ENCODE data around the gene MRPS23. TPM values are rescaled to one million over a fixed set of nuclear protein-coding genes. Genes with fewer than 3 reads are reported as not detected.

MRPS23 gene
- total and polyA plus RNA-seq, 8 donors = 5.8 to 25.4 (median 15.2) TPM

DNA sequence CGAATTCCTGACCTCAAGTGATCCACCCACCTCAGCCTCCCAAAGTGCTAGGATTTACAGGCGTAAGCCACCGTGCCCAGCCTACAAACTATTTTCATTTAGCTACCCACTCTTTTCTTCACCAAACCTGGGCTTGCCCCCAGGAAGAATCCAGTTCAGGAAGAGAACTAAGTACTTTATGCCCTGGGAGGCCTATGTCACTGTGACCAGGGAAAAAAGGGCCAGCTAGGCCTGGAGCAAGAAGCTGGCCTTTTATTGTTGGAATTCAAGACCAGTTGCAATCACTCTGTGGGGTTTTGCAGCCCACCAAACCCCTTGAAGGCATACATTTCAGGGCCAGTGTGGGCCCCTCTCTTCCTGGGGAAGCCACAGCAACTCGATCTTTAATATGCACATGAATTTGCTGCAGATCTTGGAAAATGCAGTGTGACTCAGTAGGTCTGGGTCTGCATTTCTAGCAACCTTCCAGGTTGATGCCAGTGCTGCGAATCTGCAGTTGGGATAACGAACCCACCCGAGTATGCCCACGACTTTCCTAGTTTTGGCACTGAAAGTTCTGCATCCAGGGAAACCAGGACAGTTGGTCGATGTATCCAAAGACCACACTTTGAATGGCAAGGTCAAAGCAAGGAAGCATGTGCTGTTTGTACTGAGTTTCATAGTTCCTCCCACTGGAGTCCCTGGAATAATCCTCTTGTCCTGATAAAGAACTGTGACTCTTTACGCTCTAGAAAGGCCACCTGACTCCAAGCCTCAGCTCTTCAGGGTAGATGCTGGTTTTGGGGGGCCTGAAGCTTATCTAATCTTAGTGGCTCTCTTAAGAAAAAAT is 7.2 kb upstream of the MRPS23 start:
- intact Hi-C loops (cut with DNase I) = loop anchor here in 2 of 3 donors (5.0 to 10.0 kb wide), 2 partner anchors 140 to 258 kb away; no protein-coding TSS in a partner anchor
- H3K36me3 ChIP-seq = no peaks in the 10 kb centered on the region
- DNase-seq (no peak), FAIRE-seq (no peak), ATAC-seq (no peak)
- no peaks in the 10 kb centered on the region for H3K9me3 ChIP-seq
- H3K4me1 ChIP-seq = peaks cover 15 to 27% (median 26%) of the 10 kb centered on the region in 3 donors
- no peak overlapping the region for H3K4me3 ChIP-seq
- H3K27ac ChIP-seq = no peak overlapping the region
- WGBS, 2 donors = 57 to 58% methylated on average over 10 of the region's 10 CpGs
- TF ChIP-seq, protein P1, sequence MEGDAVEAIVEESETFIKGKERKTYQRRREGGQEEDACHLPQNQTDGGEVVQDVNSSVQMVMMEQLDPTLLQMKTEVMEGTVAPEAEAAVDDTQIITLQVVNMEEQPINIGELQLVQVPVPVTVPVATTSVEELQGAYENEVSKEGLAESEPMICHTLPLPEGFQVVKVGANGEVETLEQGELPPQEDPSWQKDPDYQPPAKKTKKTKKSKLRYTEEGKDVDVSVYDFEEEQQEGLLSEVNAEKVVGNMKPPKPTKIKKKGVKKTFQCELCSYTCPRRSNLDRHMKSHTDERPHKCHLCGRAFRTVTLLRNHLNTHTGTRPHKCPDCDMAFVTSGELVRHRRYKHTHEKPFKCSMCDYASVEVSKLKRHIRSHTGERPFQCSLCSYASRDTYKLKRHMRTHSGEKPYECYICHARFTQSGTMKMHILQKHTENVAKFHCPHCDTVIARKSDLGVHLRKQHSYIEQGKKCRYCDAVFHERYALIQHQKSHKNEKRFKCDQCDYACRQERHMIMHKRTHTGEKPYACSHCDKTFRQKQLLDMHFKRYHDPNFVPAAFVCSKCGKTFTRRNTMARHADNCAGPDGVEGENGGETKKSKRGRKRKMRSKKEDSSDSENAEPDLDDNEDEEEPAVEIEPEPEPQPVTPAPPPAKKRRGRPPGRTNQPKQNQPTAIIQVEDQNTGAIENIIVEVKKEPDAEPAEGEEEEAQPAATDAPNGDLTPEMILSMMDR (IDR thresholded peaks at IDR 0.05) = no peak
- H3K27me3 ChIP-seq = no peaks in the 10 kb centered on the region

DNA sequence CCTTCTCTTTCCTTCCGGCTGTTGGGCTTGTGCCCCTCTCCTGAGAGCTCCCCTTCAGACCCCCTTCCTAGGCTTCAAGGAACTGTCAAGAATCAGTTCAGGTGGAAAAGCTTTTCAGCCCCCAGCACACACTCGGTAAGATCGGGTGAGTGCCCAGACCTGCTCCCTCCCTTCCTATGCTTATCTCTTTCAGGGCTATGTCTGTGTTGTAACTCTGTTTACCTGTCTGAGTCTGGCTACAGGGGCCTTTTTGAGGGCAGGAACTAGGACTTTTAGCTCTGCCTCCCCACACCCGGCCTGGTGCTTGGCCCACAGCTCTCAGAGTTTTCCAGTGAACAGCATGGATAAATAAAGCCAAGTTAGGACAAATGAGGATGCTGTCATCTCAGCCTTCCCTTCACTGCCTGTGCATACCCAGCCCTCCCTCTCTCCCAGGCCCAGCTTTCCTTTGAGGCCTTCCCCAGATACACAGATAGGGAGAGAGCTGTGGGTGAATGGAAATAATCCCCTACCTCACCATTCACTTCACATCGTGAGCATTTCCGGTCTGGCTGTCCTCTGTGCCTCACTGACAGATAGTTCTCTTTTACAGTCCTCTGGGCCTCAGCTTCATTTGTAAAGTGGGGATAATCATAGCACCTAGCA is 5.7 kb upstream of the MRPS23 start:
- TF ChIP-seq, protein P1 (IDR thresholded peaks at IDR 0.05) = no peak
- intact Hi-C loops (cut with DNase I) = loop anchor here in 2 of 3 donors (5.0 to 10.0 kb wide), 2 partner anchors 142 to 259 kb away; no protein-coding TSS in a partner anchor
- FAIRE-seq = no peak
- Histone ChIP-seq H3K27ac (no peak overlapping the region), H3K9me3 (no peaks in the 10 kb centered on the region), H3K4me3 (no peak overlapping the region), H3K27me3 (no peaks in the 10 kb centered on the region), H3K36me3 (no peaks in the 10 kb centered on the region), H3K4me1 (peaks cover 21 to 35% (median 27%) of the 10 kb centered on the region in 3 donors)
- peak in 1 of 6 donors; percentile 7 for DNase-seq
- WGBS, 2 donors = 39 to 49% methylated on average over 6 of the region's 6 CpGs
- ATAC-seq = peak in 1 of 4 donors; percentile 13

DNA sequence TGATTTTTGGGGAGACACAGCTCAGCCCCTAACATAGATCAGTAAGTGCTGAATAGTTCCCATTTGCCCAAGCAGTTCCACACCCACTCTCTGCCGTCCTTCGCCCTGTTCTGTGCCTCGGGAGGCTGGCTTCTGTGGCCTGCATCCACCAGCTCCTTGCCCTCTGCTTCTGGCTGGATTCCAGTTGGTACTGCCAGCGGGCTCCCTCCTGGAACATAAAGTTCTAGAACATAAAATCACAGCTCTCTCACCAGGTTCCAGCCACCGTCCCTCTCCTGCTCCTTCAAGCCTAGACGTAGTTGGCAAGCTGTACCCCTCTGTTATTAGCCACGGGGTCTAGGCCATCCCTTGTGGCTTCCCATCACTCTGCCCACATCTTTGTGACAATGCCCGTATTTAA is 3.9 kb upstream of the MRPS23 start:
- TF ChIP-seq, protein P1 (IDR thresholded peaks at IDR 0.05) = no peak
- intact Hi-C loops (cut with DNase I) = loop anchor here in 1 of 3 donors (10.0 kb wide), 1 partner anchor 261 kb away; no protein-coding TSS in a partner anchor
- Histone ChIP-seq H3K9me3 (no peaks in the 10 kb centered on the region), H3K27me3 (no peaks in the 10 kb centered on the region), H3K4me3 (no peak overlapping the region), H3K4me1 (peaks cover 21 to 33% (median 26%) of the 10 kb centered on the region in 3 donors), H3K36me3 (no peaks in the 10 kb centered on the region), H3K27ac (peak overlapping the region in 1 of 4 donors; percentile 96)
- ATAC-seq (peak in 1 of 4 donors; percentile 7), FAIRE-seq (no peak), DNase-seq (peak in 4 of 6 donors; percentile 51 to 85 (median 77))
- WGBS, 2 donors = 29 to 31% methylated on average over 8 of the region's 8 CpGs

DNA sequence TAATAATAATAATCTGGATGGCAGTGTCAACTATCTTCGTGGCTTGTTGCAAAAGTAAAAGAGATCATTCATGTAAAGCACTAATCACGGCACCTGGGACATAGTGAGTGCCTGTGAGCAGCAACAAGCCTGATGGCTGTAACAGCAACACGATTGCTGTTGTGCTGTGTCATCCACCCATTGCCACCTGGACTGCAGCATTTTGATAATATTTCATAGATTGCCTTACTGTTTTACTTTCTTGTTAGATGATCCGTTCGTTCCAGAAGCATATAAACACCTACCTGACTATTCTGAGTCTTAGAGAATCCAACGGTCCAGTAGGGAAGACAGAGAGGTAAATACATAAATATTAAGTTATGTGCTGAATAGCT is 3.1 kb upstream of the MRPS23 start:
- FAIRE-seq (no peak), DNase-seq (no peak), ATAC-seq (no peak)
- TF ChIP-seq, protein P1 (IDR thresholded peaks at IDR 0.05) = no peak
- H3K27ac ChIP-seq = peak overlapping the region in 2 of 4 donors; percentile 88 to 96
- no peak overlapping the region for H3K4me3 ChIP-seq
- 33 to 39% methylated on average over 6 of the region's 6 CpGs for whole genome bisulfite sequencing, 2 donors
- peaks cover 21 to 39% (median 26%) of the 10 kb centered on the region in 3 donors for H3K4me1 ChIP-seq
- no peaks in the 10 kb centered on the region for H3K36me3 ChIP-seq
- intact Hi-C loops (cut with DNase I) = loop anchor here in 1 of 3 donors (10.0 kb wide), 1 partner anchor 262 kb away; no protein-coding TSS in a partner anchor
- H3K9me3 ChIP-seq = no peaks in the 10 kb centered on the region
- H3K27me3 ChIP-seq = no peaks in the 10 kb centered on the region

All from pancreas (tissue), 10 donors.